WI38 (cell line): ENCODE results near the gene SUMO4.

Experiments used
- H3K4me3 ChIP-seq: 2 replicates; pipeline ENCODE4 v1.5.1; 2011; ENCODE audit warnings: low read depth, mild to moderate bottlenecking, control low read depth, low read length
- CTCF ChIP-seq: IDR thresholded peaks from 2 replicates; pipeline ENCODE4 v1.5.1; 2012; ENCODE audit warnings: low read depth, mild to moderate bottlenecking, control low read depth, low read length

The SUMO4 gene

GRCh38 chr6:149373511-149373910 is 26.6 kb upstream of the SUMO4 start:
- H3K4me3 ChIP-seq = no peak overlapping the region

GRCh38 chr6:149379977-149380376 is 20.1 kb upstream of the SUMO4 start:
- no peak for TF ChIP-seq CTCF
- H3K4me3 ChIP-seq = no peak overlapping the region

More at GRCh38 chr6:149373511-149373910, 26.6 kb upstream of the SUMO4 start:
- no peak for TF ChIP-seq CTCF

GRCh38 chr6:149380523-149380922 is 19.5 kb upstream of the SUMO4 start:
- no peak for TF ChIP-seq CTCF
- H3K4me3 ChIP-seq = no peak overlapping the region

GRCh38 chr6:149383371-149383770 is 16.7 kb upstream of the SUMO4 start:
- no peak for TF ChIP-seq CTCF
- H3K4me3 ChIP-seq = no peak overlapping the region

- no peak overlapping the region for H3K4me3 ChIP-seq
- TF ChIP-seq CTCF = no peak
These were observed 15.6 kb upstream of the SUMO4 start for GRCh38 chr6:149384464-149384863.

GRCh38 chr6:149385998-149386646 is 13.9 kb upstream of the SUMO4 start:
- no peak for TF ChIP-seq CTCF

GRCh38 chr6:149387779-149388512 is 12.1 kb upstream of the SUMO4 start:
- no peak for TF ChIP-seq CTCF

More at GRCh38 chr6:149385998-149386646, 13.9 kb upstream of the SUMO4 start:
- no peak overlapping the region for H3K4me3 ChIP-seq

More at GRCh38 chr6:149387779-149388512, 12.1 kb upstream of the SUMO4 start:
- H3K4me3 ChIP-seq = no peak overlapping the region
